Activated CD4-positive, alpha-beta T cell treated with anti-CD3 and anti-CD28 coated beads for 24 hours (primary cell): ENCODE results near the gene AGMAT.
A peak's percentile ranks its signal among the peaks of the same experiment; 100 is the strongest.

Experiments
- DNase-seq, 2 donors: peaks; one replicate each; pipeline ENCODE4 v3.0.0-alpha.2; 2020; ENCODE audit warnings: low read depth in 2 of 2

Gene AGMAT

GRCh38 chr1:15584489-15585363 lies at the start of gene AGMAT:
AGMAT (minus strand) TSS chr1:15585051; CDS start chr1:15584967, 84 bp downstream.
- DNase-seq: peak; percentile 48 to 53

- DNase-seq: no peak
Measured at GRCh38 chr1:15633756-15634420, 49.0 kb upstream of the AGMAT start.

GRCh38 chr1:15628003-15628402 lies 43.2 kb upstream of the AGMAT start:
- DNase-seq: no peak

- no peak for DNase-seq
Measured at GRCh38 chr1:15627343-15627988, 42.6 kb upstream of the AGMAT start.

GRCh38 chr1:15626269-15626950 lies 41.6 kb upstream of the AGMAT start:
- no peak for DNase-seq

GRCh38 chr1:15625056-15625917 lies 40.4 kb upstream of the AGMAT start:
- no peak for DNase-seq

GRCh38 chr1:15624133-15624714 lies 39.4 kb upstream of the AGMAT start:
- no peak for DNase-seq

GRCh38 chr1:15623435-15623834 lies 38.6 kb upstream of the AGMAT start:
- DNase-seq: no peak

- no peak for DNase-seq
Measured at GRCh38 chr1:15622712-15623373, 38.0 kb upstream of the AGMAT start.

- DNase-seq: no peak
Measured at GRCh38 chr1:15621975-15622374, 37.1 kb upstream of the AGMAT start.

GRCh38 chr1:15620902-15621682 lies 36.2 kb upstream of the AGMAT start:
- DNase-seq: no peak

- DNase-seq: no peak
Measured at GRCh38 chr1:15620155-15620545, 35.3 kb upstream of the AGMAT start.

- no peak for DNase-seq
Measured at GRCh38 chr1:15618655-15619525, 34.0 kb upstream of the AGMAT start.

GRCh38 chr1:15618077-15618654 lies 33.3 kb upstream of the AGMAT start:
- DNase-seq: no peak

- peak; percentile 87 to 88 for DNase-seq
Measured at GRCh38 chr1:15617173-15618076, 32.6 kb upstream of the AGMAT start, which contains the start of gene DDI2. DDI2 (plus strand) TSS chr1:15617458; CDS start chr1:15617671, 213 bp downstream.

- no peak for DNase-seq
Measured at GRCh38 chr1:15616373-15617172, 31.7 kb upstream of the AGMAT start.
